ENCODE data around the gene CSK.

CSK gene

DNA sequence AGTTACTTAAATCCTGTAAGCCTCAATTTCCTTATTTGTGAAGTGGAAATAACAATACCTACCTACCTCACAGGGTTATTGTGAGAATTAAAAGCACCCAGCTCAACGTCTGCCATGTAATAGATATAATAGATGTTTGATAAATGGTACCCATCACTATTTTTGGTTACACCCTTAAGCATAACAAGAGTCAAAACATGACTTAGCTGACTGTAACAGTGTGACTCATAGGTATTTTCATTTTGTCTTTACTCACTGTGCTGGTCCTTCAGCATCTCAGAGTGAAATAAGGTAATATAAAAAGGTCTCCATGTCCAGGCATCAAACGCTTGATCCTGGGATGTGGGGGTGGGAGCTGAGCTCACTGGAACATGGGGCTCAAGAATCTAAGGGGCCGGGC, 47.6 kb downstream of the CSK start:
- no peak for DNase-seq

DNA sequence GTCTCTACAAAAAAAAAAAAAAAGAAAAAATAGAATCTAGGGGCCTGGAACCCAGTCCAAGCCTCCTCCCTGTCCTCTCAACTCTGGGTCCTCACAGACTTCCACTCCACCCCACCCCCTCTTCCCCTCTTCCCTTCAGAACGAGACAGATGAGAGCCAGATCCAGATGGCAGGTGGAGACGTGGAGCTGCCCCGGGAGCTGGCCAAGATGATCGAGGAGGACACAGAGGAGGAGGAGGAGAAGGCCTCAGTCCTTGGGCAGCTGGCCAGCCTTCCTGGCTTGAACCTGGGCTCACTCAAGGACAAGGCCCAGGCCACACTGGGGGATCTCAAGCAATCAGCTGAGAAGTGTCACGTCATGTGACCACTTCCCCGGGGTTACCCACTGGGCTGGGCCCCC, 48.1 kb downstream of the CSK start:
- no peak for DNase-seq

GRCh38 chr15:74830868-74831267, 49.0 kb downstream of the CSK start:
- DNase-seq = no peak

DNA sequence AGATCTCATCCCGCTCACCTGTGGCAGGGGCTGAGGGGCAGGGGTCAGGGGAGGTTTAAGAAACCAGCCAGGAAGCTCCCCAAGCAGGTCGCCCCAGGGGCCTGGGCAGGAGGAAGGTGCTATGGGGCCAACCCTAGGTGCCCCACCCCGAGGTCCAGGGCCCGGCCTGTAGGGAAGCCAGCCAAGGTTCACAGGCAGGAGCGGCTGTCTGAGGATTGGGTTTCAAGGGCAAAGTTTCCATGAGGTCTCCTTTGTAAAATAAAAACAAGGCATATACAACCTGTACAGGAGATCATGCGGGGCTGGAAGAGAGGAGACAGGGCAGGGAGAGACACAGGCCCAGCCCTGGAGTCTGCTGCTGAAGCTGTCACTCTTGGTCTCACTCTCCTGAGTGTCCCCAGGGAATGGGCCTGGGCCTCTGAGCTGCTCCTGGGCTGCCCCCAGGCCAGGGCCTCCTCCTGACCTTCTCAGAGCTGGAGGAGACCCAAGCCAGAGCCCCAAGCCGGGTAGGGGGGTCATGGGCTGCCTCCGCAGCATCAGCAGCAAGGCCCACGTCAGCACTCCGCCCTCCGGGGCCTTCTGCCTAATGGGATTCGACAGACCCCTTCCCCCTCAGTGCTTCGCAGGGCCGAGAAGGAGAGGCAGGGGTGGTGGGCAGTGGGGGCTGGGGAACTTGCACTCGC, 50.1 kb downstream of the CSK start:
- no peak for DNase-seq

- DNase-seq = no peak
Observed at GRCh38 chr15:74832826-74833225, 50.9 kb downstream of the CSK start.

GRCh38 chr15:74833376-74834107, 51.7 kb downstream of the CSK start:
- no peak for DNase-seq

GRCh38 chr15:74835312-74835823, 53.5 kb downstream of the CSK start:
- no peak for DNase-seq

DNA sequence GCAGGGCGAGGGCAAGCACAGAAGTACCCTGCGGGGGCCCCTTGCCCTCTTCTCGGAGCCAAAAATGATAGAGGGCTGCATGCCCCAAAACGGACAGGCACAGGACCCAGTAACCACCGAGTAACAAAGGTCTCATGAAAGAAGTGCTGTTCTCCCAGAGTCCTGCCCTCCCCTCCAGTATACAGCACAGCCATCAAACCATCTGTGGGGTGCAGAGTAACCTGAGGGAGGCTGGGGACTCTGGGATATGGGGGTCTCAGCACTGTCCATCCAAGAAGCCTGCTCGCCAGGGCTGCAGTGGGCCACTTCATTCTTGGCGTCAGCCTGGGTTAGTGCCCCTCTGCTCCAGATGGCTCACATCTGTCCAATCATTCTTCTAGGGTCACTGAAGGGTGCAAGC, 55.0 kb downstream of the CSK start:
- no peak for DNase-seq

DNA sequence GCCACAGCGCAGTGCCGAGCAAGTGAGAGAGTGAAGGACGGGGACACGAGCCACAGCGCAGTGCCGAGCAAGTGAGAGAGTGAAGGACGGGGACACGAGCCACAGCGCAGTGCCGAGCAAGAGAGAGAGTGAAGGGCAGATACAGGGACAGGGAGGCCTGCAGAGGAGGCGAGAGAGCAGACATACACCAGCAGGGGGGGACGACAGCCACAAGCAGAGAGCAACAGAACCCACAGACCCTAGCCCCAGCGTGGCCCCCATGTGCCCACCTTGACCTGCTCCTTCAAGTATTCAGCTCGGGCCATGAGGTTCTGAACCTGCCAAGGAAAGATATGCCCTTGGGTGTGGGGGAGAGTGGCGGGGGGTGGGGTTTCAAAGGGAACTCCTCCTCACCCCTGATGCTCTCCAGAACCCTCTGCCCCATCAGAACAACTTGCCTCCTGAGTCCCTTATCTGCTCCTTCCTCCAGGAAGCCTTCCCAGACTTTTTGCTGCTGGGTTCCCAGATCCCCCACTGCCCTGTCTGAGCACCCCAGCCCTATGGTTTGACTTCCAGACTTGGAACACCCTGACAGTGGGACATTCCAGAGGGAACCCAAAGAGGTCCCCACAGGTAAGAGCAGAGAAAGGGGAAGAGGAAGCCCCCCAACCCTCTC, 55.7 kb downstream of the CSK start:
- no peak for DNase-seq

DNA sequence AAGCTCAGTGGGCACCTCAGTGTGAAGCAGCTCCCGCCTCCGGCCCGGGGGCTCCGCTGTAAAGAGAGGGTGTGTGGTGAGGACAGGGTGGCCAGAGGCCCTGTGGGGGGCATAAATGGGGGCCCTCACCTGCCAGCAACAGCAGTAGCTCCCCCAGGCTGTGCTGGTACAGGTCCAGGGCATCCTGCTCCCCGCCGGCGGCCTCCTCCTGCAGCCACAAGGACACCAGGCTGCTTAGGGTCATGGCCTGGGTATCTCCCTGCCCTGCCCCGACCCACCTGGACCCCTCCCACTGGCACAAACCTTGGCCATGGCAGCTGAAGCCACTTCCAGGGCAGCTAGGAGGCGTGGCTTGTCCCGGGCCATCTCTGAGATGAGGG, 56.2 kb downstream of the CSK start:
- DNase-seq = no peak

GRCh38 chr15:74838746-74839525, 57.1 kb downstream of the CSK start:
- no peak for DNase-seq

- no peak for DNase-seq
Observed at GRCh38 chr15:74839526-74840395, 57.9 kb downstream of the CSK start.

DNA sequence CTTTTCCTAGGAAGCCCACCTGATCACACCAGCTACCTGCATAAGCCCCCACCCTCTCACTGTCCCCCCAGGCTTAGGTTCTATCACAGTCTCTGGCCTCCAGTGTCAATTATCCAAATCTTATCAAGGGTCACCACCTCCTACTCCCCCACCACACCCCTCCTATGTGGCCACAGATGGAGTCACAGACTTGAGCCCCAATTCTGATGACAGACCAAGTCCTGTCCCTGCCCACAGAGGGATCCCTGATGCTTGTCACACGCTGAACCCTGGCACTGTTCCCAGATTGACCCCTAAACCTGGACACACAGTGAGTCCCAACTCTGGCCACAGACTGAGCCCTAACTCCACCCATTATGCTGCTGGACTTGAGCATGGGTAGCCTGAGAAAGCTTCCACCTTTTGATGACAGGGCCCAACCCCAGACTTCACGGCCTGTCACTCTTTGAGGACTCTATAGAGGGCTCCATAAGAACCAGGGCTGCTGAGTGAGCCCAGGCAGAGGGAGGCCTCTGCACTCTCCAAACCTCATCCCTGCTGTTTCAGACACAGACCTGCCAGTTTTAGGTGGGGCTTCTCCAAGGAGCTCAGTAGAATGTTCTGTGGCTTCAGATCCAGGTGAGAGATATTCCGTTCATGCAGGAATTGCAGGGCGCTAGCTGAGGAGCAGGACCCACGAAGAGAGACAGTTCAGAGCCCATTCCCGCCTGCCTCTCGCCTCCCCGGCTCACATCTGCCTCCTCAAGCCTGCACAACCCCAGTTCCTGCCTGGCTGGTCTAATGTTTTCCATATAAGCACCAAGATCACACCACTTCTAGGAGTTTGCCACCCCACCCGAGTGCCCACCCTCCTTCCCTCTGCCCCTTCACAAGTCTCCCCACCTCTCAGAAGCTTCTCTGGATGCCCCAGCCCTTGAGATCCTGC, 59.2 kb downstream of the CSK start:
- no peak for DNase-seq

- DNase-seq = no peak
Observed at GRCh38 chr15:74841891-74842373, 60.1 kb downstream of the CSK start.

- peak; percentile 60 for DNase-seq
Observed at GRCh38 chr15:74842581-74843444, 60.9 kb downstream of the CSK start, which contains the start of gene ULK3. Gene ULK3 (minus strand): TSS chr15:74843156. CDS start chr15:74843105, 51 bp downstream.

GRCh38 chr15:74843445-74843828, 61.6 kb downstream of the CSK start:
- DNase-seq = no peak

DNA sequence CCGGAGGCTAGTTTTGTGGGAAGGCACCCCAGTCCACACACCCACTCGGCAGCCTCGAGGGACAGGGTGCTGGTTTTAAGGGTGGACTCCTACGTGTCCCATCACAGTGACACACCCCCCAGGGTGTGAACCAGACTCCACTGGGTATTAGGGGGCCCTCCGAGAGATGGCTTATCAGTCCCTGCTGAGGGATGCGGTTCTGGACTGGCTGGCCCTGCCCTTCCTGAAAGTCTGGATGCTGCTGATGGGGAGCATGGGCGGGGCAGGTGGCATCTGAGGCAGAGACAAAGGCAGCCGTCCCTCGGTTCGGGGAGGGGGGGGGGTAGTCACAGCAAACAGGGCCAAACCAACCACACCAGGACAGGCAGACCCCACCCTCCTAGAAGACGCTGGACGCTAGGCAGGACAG, 62.0 kb downstream of the CSK start:
- DNase-seq = no peak

DNA sequence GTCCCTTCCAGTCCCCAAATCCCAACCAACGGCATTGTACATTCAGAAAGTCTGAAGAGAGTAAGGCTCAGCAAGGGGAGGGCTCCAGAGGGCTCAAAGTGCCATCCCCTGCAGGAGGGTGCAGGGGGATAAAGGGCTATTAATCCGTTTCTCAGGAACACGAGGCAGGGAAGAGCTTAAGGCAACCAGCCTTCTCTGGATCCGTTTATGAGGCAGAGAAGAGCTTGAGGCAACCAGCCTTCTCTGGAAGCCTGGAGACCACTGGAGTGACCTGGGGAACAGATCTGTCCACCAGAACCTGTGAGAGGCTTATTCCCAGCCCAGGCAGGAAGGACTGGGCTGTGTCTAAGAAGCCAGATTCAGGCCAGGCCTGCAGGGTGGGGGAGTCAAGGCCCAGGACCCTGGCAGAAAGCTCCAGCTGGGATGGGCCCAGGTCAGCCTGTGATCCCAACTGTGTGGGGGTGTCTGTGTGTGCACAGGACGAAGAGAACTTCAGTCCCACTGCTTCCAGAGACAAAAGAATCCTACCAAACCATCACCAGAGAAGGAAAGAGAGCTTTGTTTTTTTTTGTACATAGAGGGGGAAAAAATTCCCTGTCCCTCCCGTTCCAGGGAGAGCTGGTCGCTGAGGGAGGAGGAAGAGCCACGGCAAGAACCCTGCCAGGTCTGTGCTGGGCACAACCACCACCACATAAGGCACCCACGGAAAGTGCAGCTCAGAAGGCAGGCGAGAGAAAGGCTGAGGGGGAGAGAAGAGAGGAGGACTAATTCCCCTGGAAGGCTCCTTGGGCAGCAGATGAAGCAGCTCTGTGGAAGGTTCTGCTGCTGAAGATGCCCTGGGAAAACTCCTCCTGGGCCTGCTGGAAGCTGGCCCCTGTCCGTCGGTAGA, 62.7 kb downstream of the CSK start:
- DNase-seq = no peak

DNA sequence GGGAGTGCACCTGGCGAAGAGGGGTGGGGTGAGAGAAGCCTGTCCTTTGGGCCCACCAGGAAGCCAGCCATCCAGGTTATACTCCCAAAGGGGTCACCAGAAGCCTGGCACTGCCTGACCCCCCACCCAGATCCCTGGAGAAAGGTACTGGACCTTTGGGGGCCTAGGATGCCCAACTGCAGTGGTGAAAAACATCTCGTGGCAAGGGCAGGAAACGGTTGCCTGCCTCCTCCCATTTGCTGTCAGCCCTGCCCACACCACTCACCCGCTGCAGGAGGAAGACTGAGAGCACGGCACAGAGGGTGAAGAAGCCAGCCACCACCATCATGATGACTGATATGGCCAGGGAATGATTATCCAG, 63.3 kb downstream of the CSK start:
- no peak for DNase-seq
